GM12873 (cell line): ENCODE measurements around the gene CBX1.

Experiments used
- CTCF ChIP-seq: IDR thresholded peaks from 2 replicates; pipeline ENCODE4 v1.5.1; 2012; ENCODE audit warnings: low read depth, mild to moderate bottlenecking, moderate library complexity, low read length, control low read depth; ENCODE audit not compliant: insufficient read depth; ENCODE audit errors: missing control alignments

CBX1 gene

GRCh38 chr17:48024149-48025039, 76.9 kb downstream of the CBX1 start:
- peak; percentile 6 for TF ChIP-seq CTCF

GRCh38 chr17:48023400-48024148, 77.7 kb downstream of the CBX1 start:
- TF ChIP-seq CTCF, result peak; percentile 19

GRCh38 chr17:48022901-48023300, 78.4 kb downstream of the CBX1 start:
- no peak for TF ChIP-seq CTCF

GRCh38 chr17:48021934-48022333, 79.3 kb downstream of the CBX1 start:
- no peak for TF ChIP-seq CTCF
